ENCODE measurements around the gene CTXND2. TPM values are rescaled to one million over a fixed set of nuclear protein-coding genes. Genes with fewer than 3 reads are reported as not detected.
"Not testable (repeated sequence)": the region's sequence is repeated elsewhere in the genome, so short reads cannot be mapped to it uniquely, and the experiment has no call there.

The CTXND2 gene
- total RNA-seq, 4 donors from 2014 or later: not detected

- H3K27ac ChIP-seq: peak overlapping the region; percentile 92 to 98 (median 92)
- peak in 1 of 2 donors; percentile 17 for DNase-seq
- WGBS, 2 donors: 17 to 18% methylated on average over 17 of the region's 17 CpGs
- no peaks in the 10 kb centered on the region for H3K27me3 ChIP-seq
- TF ChIP-seq, protein P1, sequence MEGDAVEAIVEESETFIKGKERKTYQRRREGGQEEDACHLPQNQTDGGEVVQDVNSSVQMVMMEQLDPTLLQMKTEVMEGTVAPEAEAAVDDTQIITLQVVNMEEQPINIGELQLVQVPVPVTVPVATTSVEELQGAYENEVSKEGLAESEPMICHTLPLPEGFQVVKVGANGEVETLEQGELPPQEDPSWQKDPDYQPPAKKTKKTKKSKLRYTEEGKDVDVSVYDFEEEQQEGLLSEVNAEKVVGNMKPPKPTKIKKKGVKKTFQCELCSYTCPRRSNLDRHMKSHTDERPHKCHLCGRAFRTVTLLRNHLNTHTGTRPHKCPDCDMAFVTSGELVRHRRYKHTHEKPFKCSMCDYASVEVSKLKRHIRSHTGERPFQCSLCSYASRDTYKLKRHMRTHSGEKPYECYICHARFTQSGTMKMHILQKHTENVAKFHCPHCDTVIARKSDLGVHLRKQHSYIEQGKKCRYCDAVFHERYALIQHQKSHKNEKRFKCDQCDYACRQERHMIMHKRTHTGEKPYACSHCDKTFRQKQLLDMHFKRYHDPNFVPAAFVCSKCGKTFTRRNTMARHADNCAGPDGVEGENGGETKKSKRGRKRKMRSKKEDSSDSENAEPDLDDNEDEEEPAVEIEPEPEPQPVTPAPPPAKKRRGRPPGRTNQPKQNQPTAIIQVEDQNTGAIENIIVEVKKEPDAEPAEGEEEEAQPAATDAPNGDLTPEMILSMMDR (IDR thresholded peaks at IDR 0.05): no peak
- no peak for TF ChIP-seq POLR2A (IDR thresholded peaks at IDR 0.05)
- peak overlapping the region in 2 of 3 donors; percentile 69 to 76 for H3K4me3 ChIP-seq (replicated peaks in 1 of 3)
- H3K9me3 ChIP-seq: no peaks in the 10 kb centered on the region
- no peaks in the 10 kb centered on the region for H3K36me3 ChIP-seq
- intact Hi-C loops (cut with DNase I): no loop called here
- peaks cover 10 to 11% of the 10 kb centered on the region in 2 donors for H3K4me1 ChIP-seq
Measured at GRCh38 chr1:150875197-150876118, 11.5 kb upstream of the CTXND2 start.

- no peak for DNase-seq
- intact Hi-C loops (cut with DNase I): no loop called here
Measured at GRCh38 chr1:150876119-150876454, 10.8 kb upstream of the CTXND2 start.

DNA sequence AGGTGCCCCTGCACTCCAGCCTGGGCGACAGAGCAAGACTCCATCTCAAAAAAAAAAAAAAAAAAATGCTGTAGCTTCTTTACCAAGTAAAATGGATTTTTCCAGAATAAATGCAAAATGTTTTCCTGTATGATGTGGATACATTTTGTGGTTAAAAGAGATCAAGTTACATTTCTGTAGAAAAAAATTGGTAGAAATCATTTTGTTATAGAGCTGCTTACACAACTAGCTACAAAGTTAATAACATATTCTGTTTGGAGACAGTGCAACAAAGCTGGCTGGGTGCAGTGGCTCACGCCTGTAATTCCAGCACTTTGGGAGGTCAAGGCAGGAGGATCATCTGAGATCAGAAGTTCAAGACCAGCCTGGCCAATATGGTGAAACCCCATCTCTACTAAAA lies 8.0 kb upstream of the CTXND2 start:
- H3K36me3 ChIP-seq; H3K27ac ChIP-seq; H3K9me3 ChIP-seq; H3K27me3 ChIP-seq; H3K4me3 ChIP-seq (replicated peaks in 1 of 3); DNase-seq; intact Hi-C loops (cut with DNase I): not testable (repeated sequence)
- H3K4me1 ChIP-seq: peaks cover 10 to 11% of the 10 kb centered on the region in 2 donors
- WGBS, 2 donors: 89 to 96% methylated on average over 2 of the region's 2 CpGs

More at GRCh38 chr1:150876119-150876454, 10.8 kb upstream of the CTXND2 start:
- 0 to 1% methylated on average over 12 to 21 of the region's 23 CpGs for WGBS, 2 donors
- Histone ChIP-seq H3K36me3 (no peaks in the 10 kb centered on the region), H3K9me3 (no peaks in the 10 kb centered on the region), H3K27ac (peak overlapping the region; percentile 92 to 98 (median 92)), H3K27me3 (no peaks in the 10 kb centered on the region), H3K4me1 (peaks cover 10 to 11% of the 10 kb centered on the region in 2 donors), H3K4me3 (replicated peaks in 1 of 3) (peak overlapping the region; percentile 65 to 76 (median 69))
- no peak for TF ChIP-seq POLR2A (IDR thresholded peaks at IDR 0.05)
- TF ChIP-seq, protein P1 (IDR thresholded peaks at IDR 0.05): no peak

GRCh38 chr1:150881331-150882070 lies 5.4 kb upstream of the CTXND2 start:
- intact Hi-C loops (cut with DNase I): no loop called here
- 74 to 78% methylated on average over 2 of the region's 2 CpGs for WGBS, 2 donors
- no peak overlapping the region for H3K27ac ChIP-seq
- peaks cover 0 to 3% of the 10 kb centered on the region in 2 donors for H3K4me1 ChIP-seq
- no peaks in the 10 kb centered on the region for H3K36me3 ChIP-seq
- H3K27me3 ChIP-seq: no peaks in the 10 kb centered on the region
- no peak for DNase-seq
- no peaks in the 10 kb centered on the region for H3K9me3 ChIP-seq
- H3K4me3 ChIP-seq (replicated peaks in 1 of 3): no peak overlapping the region
- TF ChIP-seq POLR2A (IDR thresholded peaks at IDR 0.05): no peak
- TF ChIP-seq, protein P1 (IDR thresholded peaks at IDR 0.05): no peak

DNA sequence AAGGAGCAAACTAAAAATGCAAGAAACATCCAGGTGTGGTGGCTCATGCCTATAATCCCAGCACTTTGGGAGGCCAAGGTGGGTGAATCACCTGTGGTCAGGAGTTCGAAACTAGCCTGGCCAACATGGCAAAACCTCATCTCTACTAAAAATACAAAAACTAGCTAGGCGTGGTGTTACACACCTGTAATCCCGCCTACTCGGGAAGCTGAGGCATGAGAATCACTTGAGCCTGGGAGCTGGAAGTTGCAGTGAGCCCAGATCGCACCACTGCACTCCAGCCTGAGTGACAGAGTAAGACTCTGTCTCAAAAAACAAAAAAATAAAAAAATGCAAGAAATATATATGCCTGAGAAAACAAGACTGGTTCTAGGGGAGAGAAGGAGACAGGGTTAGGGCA lies 3.8 kb upstream of the CTXND2 start:
- H3K27ac ChIP-seq; H3K4me1 ChIP-seq; DNase-seq; H3K4me3 ChIP-seq (replicated peaks in 1 of 3); H3K36me3 ChIP-seq; H3K27me3 ChIP-seq; intact Hi-C loops (cut with DNase I); H3K9me3 ChIP-seq: not testable (repeated sequence)
- 82 to 83% methylated on average over 5 of the region's 5 CpGs for WGBS, 2 donors

DNA sequence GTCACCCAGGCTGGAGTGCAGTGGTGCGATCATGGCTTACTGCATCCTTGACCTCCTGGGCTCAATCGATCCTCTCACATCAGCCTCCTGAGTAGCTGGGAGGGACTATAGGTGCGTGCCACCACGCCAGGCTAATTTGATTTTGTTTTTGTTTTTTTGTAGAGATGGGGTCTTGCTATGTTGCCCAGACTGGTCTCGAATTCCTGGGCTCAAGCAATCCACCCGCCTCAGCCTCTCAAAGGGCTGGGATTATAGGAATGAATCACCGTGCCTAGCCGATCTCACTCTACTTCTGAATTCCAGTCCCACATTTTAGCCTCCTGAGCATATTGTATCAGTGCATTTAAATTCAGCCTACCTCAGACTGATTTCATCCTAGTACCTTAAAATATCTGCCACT lies 1.8 kb downstream of the CTXND2 start:
- no peaks in the 10 kb centered on the region for H3K36me3 ChIP-seq
- no peaks in the 10 kb centered on the region for H3K9me3 ChIP-seq
- H3K4me1 ChIP-seq: no peaks in the 10 kb centered on the region
- WGBS, 2 donors: 88 to 91% methylated on average over 8 of the region's 8 CpGs
- no peaks in the 10 kb centered on the region for H3K27me3 ChIP-seq
- H3K27ac ChIP-seq: no peak overlapping the region
- DNase-seq: no peak
- intact Hi-C loops (cut with DNase I): no loop called here
- no peak overlapping the region for H3K4me3 ChIP-seq (replicated peaks in 1 of 3)
- TF ChIP-seq POLR2A (IDR thresholded peaks at IDR 0.05): no peak
- TF ChIP-seq, protein P1 (IDR thresholded peaks at IDR 0.05): no peak
